HEK293T (cell line): Measurements from ENCODE around the gene MMP14.
"Not testable (repeated sequence)": the region's sequence is repeated elsewhere in the genome, so short reads cannot be mapped to it uniquely, and the experiment has no call there.

Experiments used
- CTCF ChIA-PET: fragments of 350-600 bp; formaldehyde crosslinking; extraction: SDS; loops from one replicate; lab custom pipeline; 2021; ENCODE audit warnings: antibody characterized with exemption, inconsistent platforms; lab: Yijun Ruan, JAX
- POLR2A ChIA-PET: fragments of 350-600 bp; formaldehyde crosslinking; extraction: SDS; loops from one replicate; lab custom pipeline; 2020; ENCODE audit warnings: antibody characterized with exemption, inconsistent platforms; lab: Yijun Ruan, JAX
- DNase-seq: peaks from one replicate; pipeline ENCODE4 v3.0.0; 2012; ENCODE audit warnings: mixed read lengths; ENCODE audit errors: extremely low spot score
- ARNT ChIP-seq: fragments of 450-650 bp; IDR thresholded peaks from 2 replicates; pipeline ENCODE4 v1.6.1; 2017; ENCODE audit warnings: mild to moderate bottlenecking
- BHLHE40 ChIP-seq: fragments of 450-650 bp; IDR thresholded peaks from 2 replicates; pipeline ENCODE4 v1.6.1; 2016; ENCODE audit warnings: mild to moderate bottlenecking, moderate library complexity, borderline replicate concordance
- CTBP1 ChIP-seq: fragments of 450-650 bp; IDR thresholded peaks from 2 replicates; pipeline ENCODE4 v1.6.1; 2016; ENCODE audit warnings: borderline replicate concordance
- ELF4 ChIP-seq: fragments of 450-650 bp; IDR thresholded peaks from 2 replicates; pipeline ENCODE4 v1.6.1; 2017; ENCODE audit warnings: antibody characterized with exemption
- FOXA1 ChIP-seq: fragments of 450-650 bp; IDR thresholded peaks from 2 replicates; pipeline ENCODE4 v1.6.1; 2016; ENCODE audit warnings: mild to moderate bottlenecking
- FOXK2 ChIP-seq: fragments of 450-650 bp; IDR thresholded peaks from 2 replicates; pipeline ENCODE4 v1.6.1; 2016; ENCODE audit warnings: mild to moderate bottlenecking
- FOXM1 ChIP-seq: fragments of 450-650 bp; IDR thresholded peaks from 2 replicates; pipeline ENCODE4 v1.6.1; 2017; ENCODE audit warnings: mild to moderate bottlenecking, borderline replicate concordance
- HDGF ChIP-seq: fragments of 450-650 bp; IDR thresholded peaks from 2 replicates; pipeline ENCODE4 v1.6.1; 2017; ENCODE audit warnings: antibody characterized with exemption, borderline replicate concordance
- L3MBTL2 ChIP-seq: fragments of 450-650 bp; conservative IDR thresholded peaks from 2 replicates; pipeline ENCODE4 v1.6.1; 2016; ENCODE audit warnings: mild to moderate bottlenecking
- LEF1 ChIP-seq: fragments of 450-650 bp; IDR thresholded peaks from 2 replicates; pipeline ENCODE4 v1.6.1; 2017; ENCODE audit warnings: mild to moderate bottlenecking, borderline replicate concordance
- NFRKB ChIP-seq: fragments of 450-650 bp; IDR thresholded peaks from 2 replicates; pipeline ENCODE4 v1.6.1; 2016; ENCODE audit warnings: mild to moderate bottlenecking, moderate library complexity
- SP1 ChIP-seq: fragments of 450-650 bp; IDR thresholded peaks from 2 replicates; pipeline ENCODE4 v1.6.1; 2017
- SUZ12 ChIP-seq: fragments of 450-650 bp; IDR thresholded peaks from 2 replicates; pipeline ENCODE4 v1.6.1; 2016; ENCODE audit warnings: mild to moderate bottlenecking
- TARDBP ChIP-seq: fragments of 450-650 bp; IDR thresholded peaks from 2 replicates; pipeline ENCODE4 v1.6.1; 2016
- ZNF384 ChIP-seq: fragments of 450-650 bp; IDR thresholded peaks from 2 replicates; pipeline ENCODE4 v1.6.1; 2016
- TF ChIP-seq, protein P1 (sequence below): fragments of 450-650 bp; IDR thresholded peaks from 2 replicates; pipeline ENCODE4 v1.6.1; 2016

MMP14 gene

DNA sequence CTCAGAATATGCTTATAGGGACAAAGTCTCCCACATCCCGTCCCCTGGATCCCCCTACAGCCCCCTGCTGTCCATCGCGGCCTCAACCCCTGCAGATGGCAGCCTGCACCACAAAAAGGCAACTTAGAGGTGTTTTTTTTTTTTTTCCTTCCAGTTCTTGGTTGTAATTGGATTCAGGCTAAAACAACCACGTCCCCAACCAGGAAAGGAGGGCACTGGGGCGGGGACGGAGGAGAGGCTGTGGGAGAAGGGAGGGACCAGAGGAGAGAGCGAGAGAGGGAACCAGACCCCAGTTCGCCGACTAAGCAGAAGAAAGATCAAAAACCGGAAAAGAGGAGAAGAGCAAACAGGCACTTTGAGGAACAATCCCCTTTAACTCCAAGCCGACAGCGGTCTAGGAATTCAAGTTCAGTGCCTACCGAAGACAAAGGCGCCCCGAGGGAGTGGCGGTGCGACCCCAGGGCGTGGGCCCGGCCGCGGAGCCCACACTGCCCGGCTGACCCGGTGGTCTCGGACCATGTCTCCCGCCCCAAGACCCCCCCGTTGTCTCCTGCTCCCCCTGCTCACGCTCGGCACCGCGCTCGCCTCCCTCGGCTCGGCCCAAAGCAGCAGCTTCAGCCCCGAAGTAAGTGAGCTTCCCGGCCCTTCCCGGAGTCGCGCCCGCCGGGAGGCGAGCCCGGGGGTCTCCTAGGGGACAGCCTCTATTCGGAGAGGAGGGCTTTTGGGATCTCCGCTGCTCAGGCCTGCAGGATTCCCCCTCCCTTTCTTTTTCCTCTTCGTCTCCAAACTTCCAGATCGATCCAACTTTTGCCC lies at the start of gene MMP14:
MMP14 (plus strand) TSS at position 285 of the 813 bp plus-strand sequence; CDS start at position 518, 233 bp downstream.
- ChIA-PET POLR2A (interaction anchor here (1.9 kb wide), 1 partner anchor 13 kb away, joined by 7 read pairs; no protein-coding TSS in a partner anchor), CTCF (interaction anchor here (0.5 to 0.6 kb wide), 3 partner anchors 17 to 119 kb away, joined by 3 read pairs; no protein-coding TSS in a partner anchor)
- TF ChIP-seq, protein P1, sequence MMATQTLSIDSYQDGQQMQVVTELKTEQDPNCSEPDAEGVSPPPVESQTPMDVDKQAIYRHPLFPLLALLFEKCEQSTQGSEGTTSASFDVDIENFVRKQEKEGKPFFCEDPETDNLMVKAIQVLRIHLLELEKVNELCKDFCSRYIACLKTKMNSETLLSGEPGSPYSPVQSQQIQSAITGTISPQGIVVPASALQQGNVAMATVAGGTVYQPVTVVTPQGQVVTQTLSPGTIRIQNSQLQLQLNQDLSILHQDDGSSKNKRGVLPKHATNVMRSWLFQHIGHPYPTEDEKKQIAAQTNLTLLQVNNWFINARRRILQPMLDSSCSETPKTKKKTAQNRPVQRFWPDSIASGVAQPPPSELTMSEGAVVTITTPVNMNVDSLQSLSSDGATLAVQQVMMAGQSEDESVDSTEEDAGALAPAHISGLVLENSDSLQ = no peak
- TF ChIP-seq ELF4 (no peak), FOXA1 (no peak), ARNT (no peak), HDGF (no peak), NFRKB (no peak), TARDBP (no peak), SP1 (no peak), BHLHE40 (no peak), ZNF384 (no peak), CTBP1 (no peak), SUZ12 (no peak), L3MBTL2 (no peak), FOXK2 (no peak), FOXM1 (no peak), LEF1 (no peak)
- no peak for DNase-seq

DNA sequence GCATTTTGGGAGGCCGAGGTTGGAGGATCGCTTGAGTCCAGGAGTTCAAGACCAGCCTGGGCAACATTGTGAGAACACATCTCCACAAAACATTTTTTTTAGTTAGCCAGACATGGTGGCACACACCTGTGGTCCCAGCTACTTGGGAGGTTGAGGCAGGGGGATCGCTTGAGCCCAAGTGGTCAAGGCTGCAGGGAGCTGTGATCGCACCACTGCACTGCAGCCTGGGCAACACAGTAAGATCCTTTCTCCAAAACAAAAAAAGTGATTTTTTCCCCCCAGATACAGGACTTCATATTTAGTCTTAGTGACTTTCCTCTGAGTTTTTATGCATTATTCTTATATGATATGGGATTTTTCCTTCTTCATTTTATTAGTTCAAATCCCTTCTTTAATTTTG lies 49.7 kb upstream of the MMP14 start:
- TF ChIP-seq L3MBTL2 (no peak), SUZ12 (no peak), HDGF (no peak), NFRKB (no peak), BHLHE40 (no peak), FOXA1 (no peak), FOXM1 (no peak), ARNT (no peak), TARDBP (no peak), FOXK2 (no peak), LEF1 (no peak), CTBP1 (no peak), SP1 (no peak), ELF4 (no peak), ZNF384 (no peak)
- TF ChIP-seq, protein P1 = no peak
- POLR2A ChIA-PET = interaction anchor here (1.2 kb wide), 1 partner anchor 20 kb away, joined by 4 read pairs; the partner anchor contains the start of gene OXA1L
- DNase-seq = no peak
- CTCF ChIA-PET = no interaction called here

DNA sequence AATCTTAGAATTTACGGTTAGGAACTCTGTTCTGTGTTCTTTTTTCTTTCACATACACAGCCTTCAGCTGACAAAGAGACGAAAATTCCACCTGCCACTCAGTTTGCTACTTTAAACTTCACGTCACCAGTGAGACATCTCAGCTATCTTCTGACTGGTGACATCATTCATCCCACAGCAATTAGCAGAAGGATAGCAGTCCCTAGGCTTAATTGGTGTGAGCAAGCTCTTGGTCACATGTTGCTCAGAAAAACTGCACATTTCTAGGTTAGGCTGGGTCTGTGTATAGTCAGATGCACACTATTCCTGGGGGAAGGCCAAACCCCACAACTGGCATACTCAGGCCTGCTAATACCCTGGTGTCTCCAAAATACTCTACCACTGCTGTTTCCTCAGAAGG lies 45.1 kb upstream of the MMP14 start:
- POLR2A ChIA-PET = interaction anchor here (1.7 kb wide), 1 partner anchor 24 kb away, joined by 8 read pairs; the partner anchor contains the start of gene OXA1L
- TF ChIP-seq ZNF384 (no peak), ELF4 (no peak), CTBP1 (no peak), FOXK2 (no peak), TARDBP (no peak), BHLHE40 (no peak), LEF1 (no peak), HDGF (no peak), FOXM1 (no peak)
- DNase-seq = no peak
- CTCF ChIA-PET = interaction anchor here (0.6 to 1.1 kb wide), 3 partner anchors 14 to 133 kb away, joined by 3 to 7 read pairs (median 3); no protein-coding TSS in a partner anchor

DNA sequence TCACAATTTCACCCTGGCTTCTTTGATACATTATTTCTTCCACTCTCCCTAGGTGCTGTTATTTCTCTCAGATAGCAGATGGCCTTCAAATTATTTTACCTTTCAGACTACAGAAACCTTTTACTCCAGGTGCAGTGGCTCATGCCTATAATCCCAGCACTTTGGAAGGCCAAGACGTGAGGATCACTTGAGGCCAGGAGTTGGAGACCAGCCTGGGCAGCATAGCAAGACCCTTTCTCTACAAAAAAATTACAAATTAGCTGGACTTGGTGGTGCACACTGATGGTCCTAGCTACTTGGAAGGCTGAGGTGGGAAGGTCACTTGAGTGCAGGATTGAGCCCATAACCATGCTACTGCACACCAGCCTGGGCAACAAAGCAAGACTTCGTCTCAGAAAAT lies 44.2 kb upstream of the MMP14 start:
- DNase-seq = no peak
- TF ChIP-seq ELF4 (no peak), ARNT (no peak), L3MBTL2 (no peak), HDGF (no peak), FOXA1 (no peak), SP1 (no peak), FOXM1 (no peak), SUZ12 (no peak), FOXK2 (no peak), LEF1 (no peak)
- TF ChIP-seq, protein P1 = no peak
- ChIA-PET CTCF (interaction anchor here (1.1 kb wide), 1 partner anchor 15 kb away, joined by 3 read pairs; no protein-coding TSS in a partner anchor), POLR2A (interaction anchor here (1.7 kb wide), 1 partner anchor 25 kb away, joined by 8 read pairs; the partner anchor contains the start of gene OXA1L)

DNA sequence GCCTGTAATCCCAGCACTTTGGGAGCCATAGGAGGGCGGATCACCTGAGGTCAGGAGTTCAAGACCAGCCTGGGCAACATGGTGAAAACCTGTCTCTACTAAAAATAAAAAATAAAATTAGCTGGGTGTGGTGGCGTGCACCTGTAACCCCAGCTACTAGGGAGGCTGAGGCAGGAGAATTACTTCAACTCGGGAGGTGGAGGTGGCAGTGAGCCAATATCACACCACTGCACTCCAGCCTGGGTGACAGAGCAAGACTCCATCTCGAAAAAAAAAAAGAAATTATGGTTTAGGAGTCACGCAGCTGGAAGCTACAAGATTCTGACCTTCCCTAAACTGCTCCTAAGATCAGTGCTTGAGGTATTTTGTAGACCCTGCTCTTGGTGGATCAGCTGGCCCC lies 42.8 kb upstream of the MMP14 start:
- CTCF ChIA-PET = interaction anchor here (1.3 kb wide), 1 partner anchor 12 kb away, joined by 4 read pairs; no protein-coding TSS in a partner anchor
- POLR2A ChIA-PET, DNase-seq: not testable (repeated sequence)

DNA sequence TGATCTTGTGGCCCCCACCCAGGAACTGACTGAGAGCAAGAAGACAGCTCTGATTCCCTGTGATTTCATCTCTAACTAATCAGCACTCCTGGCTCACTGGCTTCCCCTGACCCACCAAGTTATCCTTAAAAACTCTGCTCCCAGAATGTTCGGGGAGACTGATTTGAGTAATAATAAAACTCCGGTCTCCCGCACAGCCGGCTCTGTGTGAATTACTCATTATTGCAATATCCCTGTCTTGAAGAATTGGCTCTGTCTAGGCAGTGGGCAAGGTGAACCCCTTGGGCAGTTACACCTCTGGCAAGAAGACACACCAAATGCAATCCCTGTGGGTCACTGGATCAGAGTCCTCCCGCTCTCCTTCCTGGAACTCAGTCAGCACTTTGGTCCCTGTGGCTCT lies 42.4 kb upstream of the MMP14 start:
- CTCF ChIA-PET = interaction anchor here (0.6 to 1.3 kb wide), 2 partner anchors 12 to 237 kb away, joined by 3 to 4 read pairs; no protein-coding TSS in a partner anchor
- no peak for DNase-seq
- POLR2A ChIA-PET = no interaction called here
- TF ChIP-seq ZNF384 (no peak), TARDBP (no peak), HDGF (no peak), SUZ12 (no peak), FOXK2 (no peak), NFRKB (no peak), SP1 (no peak), BHLHE40 (no peak), ELF4 (no peak), CTBP1 (no peak), FOXA1 (no peak), L3MBTL2 (no peak), FOXM1 (no peak), LEF1 (no peak)
- TF ChIP-seq, protein P1 = no peak
